Measurements from ENCODE around the gene CPAMD8.
"Not testable (repeated sequence)": the region's sequence is repeated elsewhere in the genome, so short reads cannot be mapped to it uniquely, and the experiment has no call there.

CPAMD8 gene

GRCh38 chr19:17037184-17037583 is 10.6 kb upstream of the CPAMD8 start:
- H3K36me3 ChIP-seq (ENCODE audit: insufficient read depth, low read length) = no peaks in the 10 kb centered on the region
- H3K27me3 ChIP-seq (ENCODE audit: control insufficient read depth in 1 of 2, insufficient read depth in 2 of 2, low read length in 2 of 2) = no peaks in the 10 kb centered on the region
- no peaks in the 10 kb centered on the region for H3K4me1 ChIP-seq (ENCODE audit: insufficient read depth, low read length)
- H3K9me3 ChIP-seq (ENCODE audit: low read length) = no peaks in the 10 kb centered on the region
- no peak overlapping the region for H3K27ac ChIP-seq (ENCODE audit: low read depth, low read length)
- H3K4me3 ChIP-seq (ENCODE audit: low read depth in 1 of 2, low read length in 2 of 2) = no peak overlapping the region
- no peak overlapping the region for H3K9ac ChIP-seq (ENCODE audit: low read length)

GRCh38 chr19:17036640-17037039 is 10.0 kb upstream of the CPAMD8 start:
- Histone ChIP-seq H3K4me3 (ENCODE audit: low read depth in 1 of 2, low read length in 2 of 2) (no peak overlapping the region), H3K4me1 (ENCODE audit: insufficient read depth, low read length) (no peaks in the 10 kb centered on the region), H3K36me3 (ENCODE audit: insufficient read depth, low read length) (no peaks in the 10 kb centered on the region), H3K27me3 (ENCODE audit: control insufficient read depth in 1 of 2, insufficient read depth in 2 of 2, low read length in 2 of 2) (no peaks in the 10 kb centered on the region), H3K27ac (ENCODE audit: low read depth, low read length) (no peak overlapping the region), H3K9me3 (ENCODE audit: low read length) (no peaks in the 10 kb centered on the region), H3K9ac (ENCODE audit: low read length) (no peak overlapping the region)

- no peaks in the 10 kb centered on the region for H3K27me3 ChIP-seq (ENCODE audit: control insufficient read depth in 1 of 2, insufficient read depth in 2 of 2, low read length in 2 of 2)
- H3K4me1 ChIP-seq (ENCODE audit: insufficient read depth, low read length) = no peaks in the 10 kb centered on the region
- H3K4me3 ChIP-seq (ENCODE audit: low read depth in 1 of 2, low read length in 2 of 2) = no peak overlapping the region
These were observed 9.3 kb upstream of the CPAMD8 start for GRCh38 chr19:17035842-17036424.

DNA sequence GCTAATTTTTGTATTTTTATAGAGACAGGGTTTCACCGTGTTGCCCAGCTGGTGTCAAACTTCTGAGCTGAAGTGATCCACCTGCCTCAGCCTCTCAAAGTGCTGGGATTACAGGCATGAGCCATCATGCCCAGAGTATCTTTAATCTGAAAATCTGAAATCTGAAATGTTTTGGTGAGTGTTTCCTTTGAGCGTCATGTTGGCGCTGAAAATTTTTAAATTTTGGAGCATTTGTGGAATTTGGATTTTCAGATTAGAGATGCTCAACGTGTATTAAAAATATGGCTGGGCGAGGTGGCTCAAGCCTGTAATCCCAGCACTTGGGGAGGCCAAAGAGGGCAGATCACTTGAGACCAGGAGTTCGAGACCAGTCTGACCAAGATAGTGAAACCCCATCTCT is 5.1 kb upstream of the CPAMD8 start:
- no peak overlapping the region for H3K27ac ChIP-seq (ENCODE audit: low read depth, low read length)
- H3K4me3 ChIP-seq (ENCODE audit: low read depth in 1 of 2, low read length in 2 of 2) = no peak overlapping the region
- H3K9me3 ChIP-seq (ENCODE audit: low read length) = no peaks in the 10 kb centered on the region
- no peaks in the 10 kb centered on the region for H3K4me1 ChIP-seq (ENCODE audit: insufficient read depth, low read length)
- H3K36me3 ChIP-seq (ENCODE audit: insufficient read depth, low read length) = no peaks in the 10 kb centered on the region
- no peak overlapping the region for H3K9ac ChIP-seq (ENCODE audit: low read length)
- peaks cover 0 to 18% of the 10 kb centered on the region in 2 donors for H3K27me3 ChIP-seq (ENCODE audit: control insufficient read depth in 1 of 2, insufficient read depth in 2 of 2, low read length in 2 of 2)

More at GRCh38 chr19:17035842-17036424, 9.3 kb upstream of the CPAMD8 start:
- Histone ChIP-seq H3K9me3 (ENCODE audit: low read length) (no peaks in the 10 kb centered on the region), H3K9ac (ENCODE audit: low read length) (no peak overlapping the region), H3K27ac (ENCODE audit: low read depth, low read length) (no peak overlapping the region), H3K36me3 (ENCODE audit: insufficient read depth, low read length) (no peaks in the 10 kb centered on the region)

DNA sequence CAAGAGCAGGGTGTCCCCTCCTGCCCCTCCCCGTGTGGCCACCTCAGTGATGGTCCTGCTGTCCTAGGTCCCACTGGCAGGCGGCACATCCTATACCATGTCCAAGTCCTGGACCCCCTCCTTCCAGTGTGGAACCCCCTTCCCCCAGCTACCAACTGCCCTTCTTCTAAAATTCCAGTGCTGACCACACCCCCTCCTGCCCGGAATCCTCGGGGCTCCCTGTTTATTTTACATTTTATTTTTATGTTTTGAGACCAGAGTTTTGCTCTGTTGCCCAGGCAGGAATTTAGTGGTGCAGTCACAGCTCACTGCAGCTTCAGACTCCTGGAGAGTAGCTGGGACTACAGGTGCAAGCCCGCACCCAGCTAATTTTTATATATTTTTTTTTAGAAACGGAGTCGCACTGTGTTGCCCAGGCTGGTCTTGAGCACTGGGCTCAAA is 945 bp upstream of the CPAMD8 start:
- H3K4me3 ChIP-seq (ENCODE audit: low read depth in 1 of 2, low read length in 2 of 2) = no peak overlapping the region
- H3K4me1 ChIP-seq (ENCODE audit: insufficient read depth, low read length) = no peaks in the 10 kb centered on the region
- no peaks in the 10 kb centered on the region for H3K36me3 ChIP-seq (ENCODE audit: insufficient read depth, low read length)
- H3K9me3 ChIP-seq (ENCODE audit: low read length) = peaks cover 9% of the 10 kb centered on the region
- no peak overlapping the region for H3K27ac ChIP-seq (ENCODE audit: low read depth, low read length)
- H3K9ac ChIP-seq (ENCODE audit: low read length) = no peak overlapping the region
- H3K27me3 ChIP-seq (ENCODE audit: control insufficient read depth in 1 of 2, insufficient read depth in 2 of 2, low read length in 2 of 2) = peaks cover 4 to 29% of the 10 kb centered on the region in 2 donors

DNA sequence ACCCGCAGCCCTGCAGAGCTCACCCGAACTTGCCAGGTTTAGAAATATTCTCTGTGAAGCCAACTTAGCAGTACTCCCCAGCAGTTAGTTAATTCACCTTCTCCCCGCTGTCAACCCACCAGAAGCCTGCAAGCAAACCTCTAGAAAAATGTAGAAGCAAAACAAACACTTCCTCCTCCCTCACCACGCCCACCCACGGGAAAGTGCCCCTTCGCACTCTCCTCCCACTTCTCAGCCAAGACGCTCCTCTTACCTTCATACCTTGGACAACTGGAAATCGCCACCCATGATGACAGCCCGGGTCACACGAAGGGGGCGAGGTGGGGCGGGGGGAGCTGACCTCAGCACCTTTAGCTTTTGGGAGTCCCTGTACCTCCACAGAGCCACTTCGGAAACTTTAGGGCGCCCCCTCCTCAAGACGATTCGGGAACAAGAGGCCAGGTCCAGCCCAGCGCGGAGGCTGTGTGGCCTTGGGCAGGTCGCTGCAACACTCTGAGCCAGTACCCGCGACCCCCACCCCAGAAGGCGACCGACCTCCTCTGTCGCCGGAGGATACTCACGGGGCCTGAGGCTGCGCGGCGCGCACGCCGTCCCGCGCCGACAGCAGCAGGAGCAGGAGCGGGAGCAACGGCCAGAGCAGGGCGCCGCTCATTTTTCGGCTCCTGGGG is 485 bp downstream of the CPAMD8 start:
- Histone ChIP-seq H3K4me1 (ENCODE audit: insufficient read depth, low read length) (no peaks in the 10 kb centered on the region), H3K9ac (ENCODE audit: low read length) (no peak overlapping the region), H3K36me3 (ENCODE audit: insufficient read depth, low read length) (no peaks in the 10 kb centered on the region), H3K4me3 (ENCODE audit: low read depth in 1 of 2, low read length in 2 of 2) (no peak overlapping the region), H3K27ac (ENCODE audit: low read depth, low read length) (no peak overlapping the region), H3K9me3 (ENCODE audit: low read length) (peaks cover 11% of the 10 kb centered on the region), H3K27me3 (ENCODE audit: control insufficient read depth in 1 of 2, insufficient read depth in 2 of 2, low read length in 2 of 2) (peaks cover 4 to 29% of the 10 kb centered on the region in 2 donors)

DNA sequence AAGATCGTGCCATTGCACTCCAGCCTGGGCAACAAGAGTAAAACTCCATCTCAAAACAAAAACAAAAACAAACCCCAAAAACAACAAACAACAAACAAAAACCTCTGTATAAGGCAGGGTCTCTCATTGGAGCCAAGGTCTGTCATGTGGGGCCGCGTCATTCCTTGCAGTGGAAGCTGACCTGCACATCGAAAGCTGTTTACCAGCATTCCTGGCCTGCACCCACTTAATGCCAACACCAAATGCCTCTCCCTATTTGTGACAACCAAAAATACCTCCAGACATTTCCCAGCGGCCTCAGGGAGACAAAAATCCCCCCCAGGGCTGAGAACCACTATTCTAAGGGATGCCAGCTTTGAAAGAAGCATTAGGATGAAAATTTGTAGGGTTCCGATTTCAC is 1.2 kb downstream of the CPAMD8 start:
- peaks cover 4 to 29% of the 10 kb centered on the region in 2 donors for H3K27me3 ChIP-seq (ENCODE audit: control insufficient read depth in 1 of 2, insufficient read depth in 2 of 2, low read length in 2 of 2)
- H3K9me3 ChIP-seq (ENCODE audit: low read length) = peaks cover 11% of the 10 kb centered on the region
- no peaks in the 10 kb centered on the region for H3K36me3 ChIP-seq (ENCODE audit: insufficient read depth, low read length)
- H3K4me3 ChIP-seq (ENCODE audit: low read depth in 1 of 2, low read length in 2 of 2) = no peak overlapping the region
- no peak overlapping the region for H3K27ac ChIP-seq (ENCODE audit: low read depth, low read length)
- H3K9ac ChIP-seq (ENCODE audit: low read length) = no peak overlapping the region
- no peaks in the 10 kb centered on the region for H3K4me1 ChIP-seq (ENCODE audit: insufficient read depth, low read length)

- H3K27me3 ChIP-seq (ENCODE audit: control insufficient read depth in 1 of 2, insufficient read depth in 2 of 2, low read length in 2 of 2) = peaks cover 4 to 29% of the 10 kb centered on the region in 2 donors
- not testable (repeated sequence) for H3K4me1 ChIP-seq (ENCODE audit: insufficient read depth, low read length); H3K27ac ChIP-seq (ENCODE audit: low read depth, low read length); H3K9ac ChIP-seq (ENCODE audit: low read length); H3K4me3 ChIP-seq (ENCODE audit: low read depth in 1 of 2, low read length in 2 of 2); H3K36me3 ChIP-seq (ENCODE audit: insufficient read depth, low read length)
- H3K9me3 ChIP-seq (ENCODE audit: low read length) = peaks cover 11% of the 10 kb centered on the region
These were observed 1.7 kb downstream of the CPAMD8 start for GRCh38 chr19:17024941-17025340.

DNA sequence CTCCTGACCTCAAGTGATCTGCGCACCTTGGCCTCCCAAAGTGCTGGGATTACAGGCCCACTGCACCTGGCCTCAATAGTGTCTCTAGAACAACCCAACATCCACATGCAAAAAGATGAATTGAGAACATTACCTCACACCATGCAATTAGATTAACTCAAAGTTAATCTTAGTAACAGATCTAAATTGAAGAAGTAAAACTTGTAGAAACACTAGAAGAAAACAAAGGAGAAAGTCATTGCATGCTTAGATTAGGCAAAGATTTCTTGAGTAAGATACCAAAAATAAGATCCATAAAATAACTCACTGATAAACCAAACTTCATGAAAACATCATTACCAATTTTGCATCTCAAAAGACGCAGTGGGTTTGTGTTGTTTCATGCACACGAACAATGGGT is 2.8 kb downstream of the CPAMD8 start:
- H3K4me1 ChIP-seq (ENCODE audit: insufficient read depth, low read length) = no peaks in the 10 kb centered on the region
- no peaks in the 10 kb centered on the region for H3K36me3 ChIP-seq (ENCODE audit: insufficient read depth, low read length)
- H3K9ac ChIP-seq (ENCODE audit: low read length) = no peak overlapping the region
- H3K4me3 ChIP-seq (ENCODE audit: low read depth in 1 of 2, low read length in 2 of 2) = no peak overlapping the region
- no peak overlapping the region for H3K27ac ChIP-seq (ENCODE audit: low read depth, low read length)
- H3K9me3 ChIP-seq (ENCODE audit: low read length) = peaks cover 11% of the 10 kb centered on the region
- peaks cover 4 to 28% of the 10 kb centered on the region in 2 donors for H3K27me3 ChIP-seq (ENCODE audit: control insufficient read depth in 1 of 2, insufficient read depth in 2 of 2, low read length in 2 of 2)

GRCh38 chr19:17022738-17023137 is 3.9 kb downstream of the CPAMD8 start:
- Histone ChIP-seq H3K4me1 (ENCODE audit: insufficient read depth, low read length) (no peaks in the 10 kb centered on the region), H3K27ac (ENCODE audit: low read depth, low read length) (no peak overlapping the region), H3K9me3 (ENCODE audit: low read length) (peaks cover 11% of the 10 kb centered on the region), H3K27me3 (ENCODE audit: control insufficient read depth in 1 of 2, insufficient read depth in 2 of 2, low read length in 2 of 2) (peaks cover 4 to 18% of the 10 kb centered on the region in 2 donors), H3K4me3 (ENCODE audit: low read depth in 1 of 2, low read length in 2 of 2) (no peak overlapping the region), H3K9ac (ENCODE audit: low read length) (no peak overlapping the region), H3K36me3 (ENCODE audit: insufficient read depth, low read length) (no peaks in the 10 kb centered on the region)

DNA sequence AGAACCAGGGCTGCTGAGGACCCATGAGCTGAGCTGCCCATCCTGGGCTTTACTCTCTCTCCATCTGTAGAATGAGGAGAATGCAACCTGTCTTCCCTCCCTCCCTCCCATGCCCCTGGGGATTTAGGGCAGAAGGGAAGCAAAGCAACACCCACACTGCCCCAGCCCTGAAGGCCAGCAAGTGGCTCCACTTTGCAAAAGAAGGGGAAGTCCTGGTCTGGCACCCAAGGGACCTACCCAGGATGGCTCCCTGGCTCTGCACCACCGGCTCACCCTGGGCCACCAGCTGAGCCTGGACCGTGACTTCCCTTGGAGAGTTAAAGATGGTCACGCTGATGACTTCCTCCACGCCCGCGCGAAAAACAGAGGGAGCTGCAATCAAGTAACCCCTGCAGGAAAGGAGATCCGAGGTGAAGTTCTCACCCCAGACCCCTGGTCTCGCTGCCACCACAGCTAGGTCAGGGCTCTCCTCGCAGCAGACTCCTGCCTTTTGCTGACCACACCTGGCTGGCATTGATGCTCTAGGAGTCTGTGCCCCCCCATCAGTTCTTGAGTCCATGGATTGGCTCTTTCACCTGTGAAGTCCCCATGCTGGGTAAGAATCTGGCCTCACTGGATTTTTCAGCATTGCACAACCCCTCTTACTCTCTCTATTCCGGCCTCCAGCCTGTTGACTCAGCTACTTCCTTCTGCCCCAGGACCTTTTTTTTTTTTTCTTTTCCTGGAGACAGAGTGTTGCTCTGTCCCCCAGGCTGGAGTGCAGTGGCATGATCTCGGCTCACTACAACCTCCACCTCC is 4.6 kb downstream of the CPAMD8 start:
- Histone ChIP-seq H3K9me3 (ENCODE audit: low read length) (peaks cover 11% of the 10 kb centered on the region), H3K27me3 (ENCODE audit: control insufficient read depth in 1 of 2, insufficient read depth in 2 of 2, low read length in 2 of 2) (peaks cover 4 to 11% of the 10 kb centered on the region in 2 donors), H3K4me3 (ENCODE audit: low read depth in 1 of 2, low read length in 2 of 2) (no peak overlapping the region), H3K27ac (ENCODE audit: low read depth, low read length) (no peak overlapping the region), H3K9ac (ENCODE audit: low read length) (no peak overlapping the region), H3K4me1 (ENCODE audit: insufficient read depth, low read length) (no peaks in the 10 kb centered on the region), H3K36me3 (ENCODE audit: insufficient read depth, low read length) (no peaks in the 10 kb centered on the region)
